Stimulated activated CD8-positive, alpha-beta memory T cell treated with anti-CD3 and anti-CD28 coated beads, Interleukin-7, amount 100 ng/mL, for 48 hours (primary cell): Measurements from ENCODE around the gene IL1RAPL1.

ENCODE experiments used
- DNase-seq, 2 donors: peaks; one replicate each; pipeline ENCODE4 v3.0.0-alpha.2; 2020; ENCODE audit warnings: low read depth in 1 of 2; ENCODE audit errors: extremely low read depth in 1 of 2

The IL1RAPL1 gene

GRCh38 chrX:29488919-29489318 is 901.7 kb downstream of the IL1RAPL1 start:
- no peak for DNase-seq

GRCh38 chrX:29490606-29491005 is 903.4 kb downstream of the IL1RAPL1 start:
- no peak for DNase-seq

- no peak for DNase-seq
These were observed 904.4 kb downstream of the IL1RAPL1 start for GRCh38 chrX:29491659-29492058.

- DNase-seq, result no peak
These were observed 909.5 kb downstream of the IL1RAPL1 start for GRCh38 chrX:29496636-29497180.

GRCh38 chrX:29506729-29507128 is 919.5 kb downstream of the IL1RAPL1 start:
- no peak for DNase-seq

- no peak for DNase-seq
These were observed 930.9 kb downstream of the IL1RAPL1 start for GRCh38 chrX:29518100-29518499.

- DNase-seq, result no peak
These were observed 941.0 kb downstream of the IL1RAPL1 start for GRCh38 chrX:29528281-29528680.

- DNase-seq, result no peak
These were observed 943.3 kb downstream of the IL1RAPL1 start for GRCh38 chrX:29530501-29530900.

- DNase-seq, result no peak
These were observed 944.1 kb downstream of the IL1RAPL1 start for GRCh38 chrX:29531336-29531735.

- no peak for DNase-seq
These were observed 948.2 kb downstream of the IL1RAPL1 start for GRCh38 chrX:29535212-29536162.

- DNase-seq, result no peak
These were observed 953.8 kb downstream of the IL1RAPL1 start for GRCh38 chrX:29541038-29541437.

- no peak for DNase-seq
These were observed 954.9 kb downstream of the IL1RAPL1 start for GRCh38 chrX:29542152-29542551.

- DNase-seq, result no peak
These were observed 958.6 kb downstream of the IL1RAPL1 start for GRCh38 chrX:29545878-29546277.

- DNase-seq, result no peak
These were observed 960.6 kb downstream of the IL1RAPL1 start for GRCh38 chrX:29547877-29548276.

- DNase-seq, result no peak
These were observed 966.3 kb downstream of the IL1RAPL1 start for GRCh38 chrX:29553542-29553941.

GRCh38 chrX:29555465-29556091 is 968.3 kb downstream of the IL1RAPL1 start:
- no peak for DNase-seq

- no peak for DNase-seq
These were observed 972.8 kb downstream of the IL1RAPL1 start for GRCh38 chrX:29560065-29560464.

GRCh38 chrX:29561417-29561816 is 974.2 kb downstream of the IL1RAPL1 start:
- DNase-seq, result no peak

- no peak for DNase-seq
These were observed 993.3 kb downstream of the IL1RAPL1 start for GRCh38 chrX:29580560-29580959.

- no peak for DNase-seq
These were observed 994.0 kb downstream of the IL1RAPL1 start for GRCh38 chrX:29581223-29581622.

GRCh38 chrX:29587107-29587506 is 999.9 kb downstream of the IL1RAPL1 start:
- no peak for DNase-seq

- DNase-seq, result no peak
These were observed 1003.7 kb downstream of the IL1RAPL1 start for GRCh38 chrX:29590921-29591320.
